ENCODE results near the gene MACROH2A2. TPM values are rescaled to one million over a fixed set of nuclear protein-coding genes. Genes with fewer than 3 reads are reported as not detected.

MACROH2A2 gene
- total and polyA plus RNA-seq, 7 donors: 4.8 to 19.4 (median 10.4) TPM

GRCh38 chr10:70130878-70131559 lies 78.4 kb downstream of the MACROH2A2 start:
- TF ChIP-seq POLR2A (IDR thresholded peaks at IDR 0.05) (no peak), POLR2AphosphoS5 (IDR thresholded peaks at IDR 0.05) (peak in 2 of 4 donors; percentile 34 to 44)
- DNase-seq: peak; percentile 74
- H3K4me3 ChIP-seq: no peak overlapping the region
- WGBS, 2 donors: 60 to 83% methylated on average over 10 of the region's 10 CpGs
- intact Hi-C loops (cut with DNase I): no loop called here
- no peaks in the 10 kb centered on the region for H3K36me3 ChIP-seq
- no peaks in the 10 kb centered on the region for H3K9me3 ChIP-seq
- peak overlapping the region; percentile 77 to 83 (median 80) for H3K27ac ChIP-seq
- no peaks in the 10 kb centered on the region for H3K27me3 ChIP-seq
- peaks cover 0 to 21% (median 18%) of the 10 kb centered on the region in 4 donors for H3K4me1 ChIP-seq

DNA sequence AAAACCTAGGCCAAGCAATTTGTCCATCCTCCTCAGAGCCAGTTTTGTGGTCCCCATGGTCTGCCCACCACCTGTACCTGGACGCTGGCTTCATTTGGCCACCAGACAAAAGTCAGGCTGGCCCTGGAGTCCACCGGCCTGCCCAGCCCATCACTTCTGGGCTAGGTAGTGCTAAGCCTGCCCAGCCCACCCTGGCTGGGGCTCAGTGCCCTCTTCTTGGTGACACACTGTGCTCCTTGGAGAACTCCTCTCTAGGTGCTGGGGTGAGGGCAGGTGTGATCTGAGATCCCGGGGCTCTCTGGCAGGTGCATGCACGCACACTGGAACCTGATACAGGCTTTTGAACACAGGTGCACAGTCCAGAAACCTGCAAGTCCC lies 78.9 kb downstream of the MACROH2A2 start:
- Histone ChIP-seq H3K27ac (peak overlapping the region; percentile 77 to 83 (median 80)), H3K9me3 (no peaks in the 10 kb centered on the region), H3K27me3 (no peaks in the 10 kb centered on the region), H3K36me3 (no peaks in the 10 kb centered on the region), H3K4me3 (peak overlapping the region in 3 of 4 donors; percentile 58 to 76 (median 61)), H3K4me1 (peaks cover 0 to 21% (median 18%) of the 10 kb centered on the region in 4 donors)
- no peak for TF ChIP-seq POLR2AphosphoS5 (IDR thresholded peaks at IDR 0.05)
- TF ChIP-seq CTCF (IDR thresholded peaks at IDR 0.05): no peak
- no peak for TF ChIP-seq EP300 (IDR thresholded peaks at IDR 0.05)
- no peak for TF ChIP-seq POLR2A (IDR thresholded peaks at IDR 0.05)
- peak; percentile 40 for DNase-seq
- intact Hi-C loops (cut with DNase I): no loop called here
- WGBS, 2 donors: 57 to 88% methylated on average over 4 of the region's 4 CpGs

DNA sequence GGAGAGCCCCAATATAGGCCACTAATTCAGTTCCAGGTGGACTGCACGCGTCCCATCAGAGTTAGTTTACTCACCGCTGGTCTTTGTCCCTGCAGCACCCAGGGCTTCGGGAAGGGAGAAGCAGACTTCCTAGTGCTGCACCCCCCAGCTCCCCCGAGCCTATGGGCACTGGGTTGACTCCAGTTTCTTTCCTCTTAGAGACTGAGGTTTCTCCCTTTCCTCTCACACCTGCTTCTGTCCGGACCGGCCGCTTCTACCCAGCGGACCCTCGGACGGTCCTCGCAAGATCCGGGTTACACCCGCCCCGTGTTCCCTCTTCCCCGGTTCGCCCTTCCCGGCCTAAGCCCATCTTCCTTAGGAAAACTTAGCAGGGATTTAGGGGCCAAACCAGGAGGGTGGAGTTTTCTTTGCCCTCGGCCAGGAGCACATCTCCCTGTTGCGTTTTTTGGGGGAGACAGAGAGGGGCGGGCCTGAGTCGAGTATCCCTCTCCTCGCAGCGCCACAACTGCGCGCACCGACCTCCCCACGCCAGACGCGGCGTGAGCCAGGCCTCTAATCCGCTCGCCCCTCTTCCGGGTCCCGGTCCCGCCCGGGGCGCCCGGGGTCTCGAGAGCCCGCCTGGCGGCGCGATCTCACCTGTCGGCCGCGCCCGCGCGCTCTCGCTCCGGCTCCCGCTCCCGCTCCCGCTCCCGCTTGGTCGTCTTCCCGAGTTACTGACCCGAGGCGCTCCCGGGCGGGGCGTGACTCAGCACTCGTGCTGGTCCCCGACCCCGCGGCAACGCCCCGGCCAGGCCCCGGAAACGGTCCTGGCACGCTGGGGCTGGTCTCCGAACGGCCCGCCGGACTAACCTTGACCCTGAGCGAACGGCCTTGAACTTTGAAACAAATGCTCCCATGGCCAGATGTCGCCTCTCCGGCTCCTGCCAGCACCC lies 79.7 kb downstream of the MACROH2A2 start, which contains the start of gene AIFM2:
TSS of gene AIFM2 (minus strand) at position 728 of the 932 bp plus-strand sequence. CDS start 8,741 bp downstream, outside the sequence.
- DNase-seq: peak; percentile 93
- Histone ChIP-seq H3K4me1 (peaks cover 0 to 21% (median 18%) of the 10 kb centered on the region in 4 donors), H3K27me3 (no peaks in the 10 kb centered on the region), H3K9me3 (no peaks in the 10 kb centered on the region), H3K4me3 (peak within 1 kb of the TSS; percentile 48 to 76 (median 60)), H3K36me3 (no peaks in the 10 kb centered on the region), H3K27ac (peak within 1 kb of the TSS; percentile 77 to 83 (median 80))
- peak; percentile 44 to 69 (median 68) for TF ChIP-seq POLR2AphosphoS5 (IDR thresholded peaks at IDR 0.05)
- TF ChIP-seq CTCF (IDR thresholded peaks at IDR 0.05): no peak
- TF ChIP-seq EP300 (IDR thresholded peaks at IDR 0.05): peak in 2 of 4 donors; percentile 13 to 14
- peak in 1 of 2 donors; percentile 10 for TF ChIP-seq POLR2A (IDR thresholded peaks at IDR 0.05)
- intact Hi-C loops (cut with DNase I): no loop called here
- WGBS, 2 donors: 1 to 7% methylated on average over 80 of the region's 80 CpGs

GRCh38 chr10:70135046-70135445 lies 82.4 kb downstream of the MACROH2A2 start:
- Histone ChIP-seq H3K4me1 (peaks cover 0 to 21% (median 18%) of the 10 kb centered on the region in 4 donors), H3K27ac (no peak overlapping the region), H3K27me3 (no peaks in the 10 kb centered on the region), H3K36me3 (peaks cover 0 to 11% (median 3%) of the 10 kb centered on the region in 4 donors), H3K9me3 (no peaks in the 10 kb centered on the region), H3K4me3 (no peak overlapping the region)
- intact Hi-C loops (cut with DNase I): no loop called here
- DNase-seq: peak; percentile 42
- TF ChIP-seq POLR2A (IDR thresholded peaks at IDR 0.05) (no peak), POLR2AphosphoS5 (IDR thresholded peaks at IDR 0.05) (no peak), CTCF (IDR thresholded peaks at IDR 0.05) (no peak), EP300 (IDR thresholded peaks at IDR 0.05) (no peak)
- 95 to 97% methylated on average over 3 of the region's 3 CpGs for WGBS, 2 donors

DNA sequence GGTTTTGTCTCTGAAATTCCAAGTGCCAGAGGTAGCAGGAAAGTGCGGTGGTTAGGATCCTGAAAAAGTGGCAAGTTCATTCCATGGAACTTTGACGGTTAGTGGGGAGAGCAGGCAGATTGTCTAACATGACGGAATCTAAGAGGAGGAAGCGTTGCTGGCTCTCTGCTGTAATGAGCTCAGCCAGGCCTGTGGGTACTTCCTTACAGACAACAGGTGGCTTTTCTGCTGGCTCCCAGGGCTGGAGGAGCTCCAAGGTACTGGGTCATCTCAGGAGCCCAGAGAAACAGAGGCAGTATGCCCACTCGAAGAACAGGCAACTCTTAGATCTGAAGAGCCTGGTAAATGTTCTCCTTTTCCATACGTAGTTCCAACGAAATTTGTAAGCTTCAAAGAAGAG lies 83.0 kb downstream of the MACROH2A2 start:
- Histone ChIP-seq H3K4me3 (no peak overlapping the region), H3K27me3 (no peaks in the 10 kb centered on the region), H3K27ac (no peak overlapping the region), H3K36me3 (peaks cover 0 to 11% (median 3%) of the 10 kb centered on the region in 4 donors), H3K9me3 (no peaks in the 10 kb centered on the region), H3K4me1 (peaks cover 0 to 21% (median 18%) of the 10 kb centered on the region in 4 donors)
- DNase-seq: peak; percentile 48
- no peak for TF ChIP-seq EP300 (IDR thresholded peaks at IDR 0.05)
- TF ChIP-seq CTCF (IDR thresholded peaks at IDR 0.05): no peak
- TF ChIP-seq POLR2A (IDR thresholded peaks at IDR 0.05): no peak
- TF ChIP-seq POLR2AphosphoS5 (IDR thresholded peaks at IDR 0.05): no peak
- intact Hi-C loops (cut with DNase I): no loop called here
- WGBS, 2 donors: 79 to 94% methylated on average over 7 of the region's 7 CpGs
